ENCODE measurements around the gene RUSF1. TPM values are rescaled to one million over a fixed set of nuclear protein-coding genes. Genes with fewer than 3 reads are reported as not detected.
A peak's percentile ranks its signal among the peaks of the same experiment; 100 is the strongest.
"Not testable (repeated sequence)": the region's sequence is repeated elsewhere in the genome, so short reads cannot be mapped to it uniquely, and the experiment has no call there.

The RUSF1 gene
- total and polyA plus RNA-seq, 2 donors from 2014 or later, result 51.8 to 69.2 TPM

DNA sequence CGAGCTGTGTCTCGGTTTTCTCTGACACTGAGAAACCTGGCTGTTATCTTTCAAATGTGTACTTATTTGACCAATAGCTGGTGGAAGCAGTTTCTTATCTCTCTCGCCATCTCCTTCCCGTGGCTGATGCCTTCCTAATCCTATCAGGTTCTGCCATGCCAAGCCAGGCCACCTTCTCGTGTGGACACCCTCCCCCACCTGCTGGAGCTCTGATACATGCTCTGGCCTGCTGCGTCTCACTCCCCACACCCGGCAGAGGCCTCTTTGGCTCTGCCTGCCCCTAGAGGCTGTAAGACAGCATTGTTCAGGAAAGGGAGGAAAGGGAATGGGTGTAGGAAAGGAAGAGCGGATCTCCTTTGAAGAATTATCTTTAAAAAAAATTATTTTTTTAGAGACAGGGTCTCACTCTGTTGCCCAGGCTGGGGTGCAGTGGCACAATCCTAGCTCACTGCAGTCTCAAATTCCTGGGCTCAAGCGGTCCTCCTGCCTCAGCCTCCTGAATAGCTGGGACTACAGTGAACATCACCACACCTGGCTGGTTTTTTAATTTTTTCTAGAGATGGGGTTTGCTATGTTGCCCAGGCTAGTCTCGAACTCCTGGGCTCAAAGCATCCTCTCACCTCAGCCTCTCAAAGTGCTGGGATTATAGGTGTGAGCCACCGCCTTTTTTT is 56.4 kb downstream of the RUSF1 start:
- FAIRE-seq (no peak), DNase-seq (peak; percentile 80 to 90 (median 85))
- no peak overlapping the region for H3K9ac ChIP-seq (ENCODE audit: low read length in 3 of 3)
- peaks cover 0 to 20% (median 5%) of the 10 kb centered on the region in 3 donors for H3K4me1 ChIP-seq (ENCODE audit: control insufficient read depth in 2 of 3, insufficient read depth in 2 of 3, low read depth in 1 of 3, low read length in 3 of 3)
- H3K27me3 ChIP-seq (ENCODE audit: control insufficient read depth, insufficient read depth, low read length), result no peaks in the 10 kb centered on the region
- intact Hi-C loops (cut with DNase I), result no loop called here
- no peak overlapping the region for H3K27ac ChIP-seq (ENCODE audit: low read depth in 2 of 2, low read length in 2 of 2)
- TF ChIP-seq, protein P1, sequence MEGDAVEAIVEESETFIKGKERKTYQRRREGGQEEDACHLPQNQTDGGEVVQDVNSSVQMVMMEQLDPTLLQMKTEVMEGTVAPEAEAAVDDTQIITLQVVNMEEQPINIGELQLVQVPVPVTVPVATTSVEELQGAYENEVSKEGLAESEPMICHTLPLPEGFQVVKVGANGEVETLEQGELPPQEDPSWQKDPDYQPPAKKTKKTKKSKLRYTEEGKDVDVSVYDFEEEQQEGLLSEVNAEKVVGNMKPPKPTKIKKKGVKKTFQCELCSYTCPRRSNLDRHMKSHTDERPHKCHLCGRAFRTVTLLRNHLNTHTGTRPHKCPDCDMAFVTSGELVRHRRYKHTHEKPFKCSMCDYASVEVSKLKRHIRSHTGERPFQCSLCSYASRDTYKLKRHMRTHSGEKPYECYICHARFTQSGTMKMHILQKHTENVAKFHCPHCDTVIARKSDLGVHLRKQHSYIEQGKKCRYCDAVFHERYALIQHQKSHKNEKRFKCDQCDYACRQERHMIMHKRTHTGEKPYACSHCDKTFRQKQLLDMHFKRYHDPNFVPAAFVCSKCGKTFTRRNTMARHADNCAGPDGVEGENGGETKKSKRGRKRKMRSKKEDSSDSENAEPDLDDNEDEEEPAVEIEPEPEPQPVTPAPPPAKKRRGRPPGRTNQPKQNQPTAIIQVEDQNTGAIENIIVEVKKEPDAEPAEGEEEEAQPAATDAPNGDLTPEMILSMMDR (IDR thresholded peaks at IDR 0.05; ENCODE audit: borderline replicate concordance, extremely low read depth, insufficient read depth), result peak; percentile 31
- H3K4me3 ChIP-seq (ENCODE audit: low read length in 3 of 3), result no peak overlapping the region
- peaks cover 0 to 2% (median 0%) of the 10 kb centered on the region in 3 donors for H3K36me3 ChIP-seq (ENCODE audit: control insufficient read depth in 2 of 3, insufficient read depth in 3 of 3, low read length in 3 of 3)
- no peaks in the 10 kb centered on the region for H3K9me3 ChIP-seq (ENCODE audit: control insufficient read depth in 2 of 3, insufficient read depth in 1 of 3, low read length in 3 of 3)

- peak in 2 of 5 donors; percentile 15 to 28 for DNase-seq
- intact Hi-C loops (cut with DNase I), result no loop called here
- H3K27ac ChIP-seq (ENCODE audit: low read depth in 2 of 2, low read length in 2 of 2), result no peak overlapping the region
- no peaks in the 10 kb centered on the region for H3K27me3 ChIP-seq (ENCODE audit: control insufficient read depth, insufficient read depth, low read length)
- H3K36me3 ChIP-seq (ENCODE audit: control insufficient read depth in 2 of 3, insufficient read depth in 3 of 3, low read length in 3 of 3), result peaks cover 0 to 2% (median 0%) of the 10 kb centered on the region in 3 donors
- peaks cover 0 to 16% (median 5%) of the 10 kb centered on the region in 3 donors for H3K4me1 ChIP-seq (ENCODE audit: control insufficient read depth in 2 of 3, insufficient read depth in 2 of 3, low read depth in 1 of 3, low read length in 3 of 3)
- no peak for FAIRE-seq
- no peaks in the 10 kb centered on the region for H3K9me3 ChIP-seq (ENCODE audit: control insufficient read depth in 2 of 3, insufficient read depth in 1 of 3, low read length in 3 of 3)
- H3K9ac ChIP-seq (ENCODE audit: low read length in 3 of 3), result no peak overlapping the region
- TF ChIP-seq, protein P1 (IDR thresholded peaks at IDR 0.05; ENCODE audit: borderline replicate concordance, extremely low read depth, insufficient read depth), result no peak
- H3K4me3 ChIP-seq (ENCODE audit: low read length in 3 of 3), result no peak overlapping the region
Observed at GRCh38 chr16:31451201-31451600, 57.0 kb downstream of the RUSF1 start.

DNA sequence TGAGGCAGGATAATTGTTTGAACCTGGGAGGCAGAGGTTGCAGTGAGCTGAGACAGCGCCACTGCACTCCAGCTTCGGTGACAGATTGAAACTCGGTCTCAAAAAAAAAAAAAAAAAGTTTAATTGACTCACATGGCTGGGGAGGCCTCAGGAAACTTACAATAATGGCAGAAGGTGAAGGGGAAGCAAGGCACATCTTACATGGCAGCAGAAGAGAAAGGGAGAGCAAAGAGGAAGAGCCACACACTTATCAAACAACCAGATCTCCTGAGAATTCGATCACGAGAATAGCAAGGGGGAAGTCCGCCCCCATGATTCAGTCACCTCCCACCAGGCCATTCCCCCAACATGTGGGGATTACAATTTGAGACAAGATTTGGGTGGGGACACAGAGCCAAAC is 62.3 kb downstream of the RUSF1 start:
- H3K27ac ChIP-seq (ENCODE audit: low read depth in 2 of 2, low read length in 2 of 2); H3K9ac ChIP-seq (ENCODE audit: low read length in 3 of 3); H3K4me1 ChIP-seq (ENCODE audit: control insufficient read depth in 2 of 3, insufficient read depth in 2 of 3, low read depth in 1 of 3, low read length in 3 of 3); H3K36me3 ChIP-seq (ENCODE audit: control insufficient read depth in 2 of 3, insufficient read depth in 3 of 3, low read length in 3 of 3); FAIRE-seq; H3K9me3 ChIP-seq (ENCODE audit: control insufficient read depth in 2 of 3, insufficient read depth in 1 of 3, low read length in 3 of 3); H3K4me3 ChIP-seq (ENCODE audit: low read length in 3 of 3); H3K27me3 ChIP-seq (ENCODE audit: control insufficient read depth, insufficient read depth, low read length): not testable (repeated sequence)
- intact Hi-C loops (cut with DNase I), result loop anchor here (10.0 kb wide), 1 partner anchor 461 kb away; the partner anchor contains the start of gene HSD3B7
- peak in 1 of 5 donors; percentile 2 for DNase-seq

GRCh38 chr16:31441956-31442355 is 66.2 kb downstream of the RUSF1 start:
- Histone ChIP-seq H3K9ac (ENCODE audit: low read length in 3 of 3) (no peak overlapping the region), H3K36me3 (ENCODE audit: control insufficient read depth in 2 of 3, insufficient read depth in 3 of 3, low read length in 3 of 3) (no peaks in the 10 kb centered on the region), H3K27me3 (ENCODE audit: control insufficient read depth, insufficient read depth, low read length) (no peaks in the 10 kb centered on the region), H3K4me1 (ENCODE audit: control insufficient read depth in 2 of 3, insufficient read depth in 2 of 3, low read depth in 1 of 3, low read length in 3 of 3) (no peaks in the 10 kb centered on the region), H3K4me3 (ENCODE audit: low read length in 3 of 3) (no peak overlapping the region), H3K9me3 (ENCODE audit: control insufficient read depth in 2 of 3, insufficient read depth in 1 of 3, low read length in 3 of 3) (no peaks in the 10 kb centered on the region), H3K27ac (ENCODE audit: low read depth in 2 of 2, low read length in 2 of 2) (no peak overlapping the region)
- intact Hi-C loops (cut with DNase I), result loop anchor here (10.0 kb wide), 1 partner anchor 457 kb away; the partner anchor contains the start of gene HSD3B7
- FAIRE-seq (no peak), DNase-seq (peak in 2 of 5 donors; percentile 64 to 70)
- TF ChIP-seq, protein P1 (IDR thresholded peaks at IDR 0.05; ENCODE audit: borderline replicate concordance, extremely low read depth, insufficient read depth), result no peak
